HEK293T (cell line): Measurements from ENCODE around the gene ASPSCR1.

Experiments used
- ARNT ChIP-seq: fragments of 450-650 bp; IDR thresholded peaks from 2 replicates; pipeline ENCODE4 v1.6.1; 2017; ENCODE audit warnings: mild to moderate bottlenecking
- CTBP1 ChIP-seq: fragments of 450-650 bp; IDR thresholded peaks from 2 replicates; pipeline ENCODE4 v1.6.1; 2016; ENCODE audit warnings: borderline replicate concordance
- ELF4 ChIP-seq: fragments of 450-650 bp; IDR thresholded peaks from 2 replicates; pipeline ENCODE4 v1.6.1; 2017; ENCODE audit warnings: antibody characterized with exemption
- FOXA1 ChIP-seq: fragments of 450-650 bp; IDR thresholded peaks from 2 replicates; pipeline ENCODE4 v1.6.1; 2016; ENCODE audit warnings: mild to moderate bottlenecking
- FOXK2 ChIP-seq: fragments of 450-650 bp; IDR thresholded peaks from 2 replicates; pipeline ENCODE4 v1.6.1; 2016; ENCODE audit warnings: mild to moderate bottlenecking
- FOXM1 ChIP-seq: fragments of 450-650 bp; IDR thresholded peaks from 2 replicates; pipeline ENCODE4 v1.6.1; 2017; ENCODE audit warnings: mild to moderate bottlenecking, borderline replicate concordance
- HDGF ChIP-seq: fragments of 450-650 bp; IDR thresholded peaks from 2 replicates; pipeline ENCODE4 v1.6.1; 2017; ENCODE audit warnings: antibody characterized with exemption, borderline replicate concordance
- LEF1 ChIP-seq: fragments of 450-650 bp; IDR thresholded peaks from 2 replicates; pipeline ENCODE4 v1.6.1; 2017; ENCODE audit warnings: mild to moderate bottlenecking, borderline replicate concordance
- NFRKB ChIP-seq: fragments of 450-650 bp; IDR thresholded peaks from 2 replicates; pipeline ENCODE4 v1.6.1; 2016; ENCODE audit warnings: mild to moderate bottlenecking, moderate library complexity
- SUZ12 ChIP-seq: fragments of 450-650 bp; IDR thresholded peaks from 2 replicates; pipeline ENCODE4 v1.6.1; 2016; ENCODE audit warnings: mild to moderate bottlenecking
- TF ChIP-seq, protein P1 (sequence below): fragments of 450-650 bp; IDR thresholded peaks from 2 replicates; pipeline ENCODE4 v1.6.1; 2016

DNA sequence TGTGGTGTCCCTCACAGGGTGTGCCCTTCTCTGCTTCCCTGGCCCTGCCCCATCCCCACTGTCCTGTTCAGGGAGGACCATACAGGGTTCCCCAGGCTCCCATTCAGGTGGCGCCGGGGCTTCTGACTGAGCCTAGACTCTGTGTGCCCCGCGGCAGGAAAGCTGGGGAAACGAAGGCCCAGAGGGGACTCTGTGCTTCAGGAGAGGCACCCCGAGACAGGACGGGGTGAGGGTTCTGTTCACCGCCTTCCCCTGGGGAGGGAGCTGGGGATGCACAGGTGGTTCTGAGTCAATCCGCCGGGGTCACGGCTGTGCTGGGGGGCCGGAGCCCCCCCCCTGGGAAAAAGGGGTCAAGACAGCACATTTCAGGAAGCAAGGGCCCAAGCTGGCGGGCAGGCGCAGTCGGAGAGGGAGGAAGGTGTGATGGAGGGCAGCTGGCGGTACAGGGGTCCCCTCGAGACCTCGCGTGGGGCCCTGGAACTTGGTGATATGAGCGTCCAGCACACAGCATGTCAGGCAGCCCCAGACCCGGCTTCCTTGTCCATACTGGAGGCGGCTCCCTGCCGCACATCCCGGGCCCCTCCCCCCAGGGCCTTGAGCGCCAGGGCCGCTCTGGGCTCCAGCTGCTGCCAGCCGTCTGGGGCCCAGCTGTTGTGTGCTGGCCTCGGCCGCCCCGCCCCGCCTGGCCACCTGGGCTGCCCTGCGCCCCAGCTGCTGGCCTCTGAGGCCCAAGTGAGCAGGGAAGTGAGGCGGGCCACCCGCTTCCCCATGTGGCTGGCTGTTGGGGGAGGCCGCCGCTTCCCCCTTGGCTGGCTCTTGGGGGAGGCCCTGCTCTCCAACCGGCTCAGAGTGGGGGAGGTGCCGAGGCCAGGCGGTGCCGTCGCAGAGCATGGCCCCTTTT is 10.8 kb upstream of the ASPSCR1 start:
- TF ChIP-seq HDGF (no peak), SUZ12 (no peak), FOXK2 (no peak), LEF1 (no peak), FOXM1 (no peak), NFRKB (no peak), ELF4 (no peak), ARNT (no peak), FOXA1 (no peak), CTBP1 (no peak)
- TF ChIP-seq, protein P1, sequence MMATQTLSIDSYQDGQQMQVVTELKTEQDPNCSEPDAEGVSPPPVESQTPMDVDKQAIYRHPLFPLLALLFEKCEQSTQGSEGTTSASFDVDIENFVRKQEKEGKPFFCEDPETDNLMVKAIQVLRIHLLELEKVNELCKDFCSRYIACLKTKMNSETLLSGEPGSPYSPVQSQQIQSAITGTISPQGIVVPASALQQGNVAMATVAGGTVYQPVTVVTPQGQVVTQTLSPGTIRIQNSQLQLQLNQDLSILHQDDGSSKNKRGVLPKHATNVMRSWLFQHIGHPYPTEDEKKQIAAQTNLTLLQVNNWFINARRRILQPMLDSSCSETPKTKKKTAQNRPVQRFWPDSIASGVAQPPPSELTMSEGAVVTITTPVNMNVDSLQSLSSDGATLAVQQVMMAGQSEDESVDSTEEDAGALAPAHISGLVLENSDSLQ, result no peak
